CD14-positive monocyte (primary cell): Measurements from ENCODE around the gene SMIM22. TPM values are rescaled to one million over a fixed set of nuclear protein-coding genes. Genes with fewer than 3 reads are reported as not detected.

Experiments used
- DNase-seq, 3 donors: peaks; one replicate each; pipeline ENCODE4 v3.0.0-alpha.2; 2011 to 2022
- H2AFZ ChIP-seq: 2 replicates; pipeline ENCODE4 v1.6.0; 2012; ENCODE audit warnings: mild to moderate bottlenecking, low read depth, low read length, inconsistent platforms; ENCODE audit not compliant: insufficient read depth, poor library complexity, severe bottlenecking
- H3K27ac ChIP-seq, 2 donors: 1 replicate in 1 of 2; 2 replicates in 1 of 2; pipeline ENCODE4 v1.5.1; 2012 to 2013; ENCODE audit warnings: low read length in 2 of 2, control low read depth in 1 of 2, inconsistent platforms in 1 of 2, low read depth in 1 of 2, mild to moderate bottlenecking in 1 of 2
- H3K27me3 ChIP-seq, 2 donors: one replicate each; pipeline versions ENCODE4 v1.6.0 to v1.6.1; 2011 to 2013; ENCODE audit warnings: low read length in 2 of 2; ENCODE audit not compliant: control insufficient read depth in 2 of 2, insufficient read depth in 2 of 2
- H3K36me3 ChIP-seq, 2 donors: replicated peaks in 1 of 2; 1 replicate in 1 of 2; 2 replicates in 1 of 2; pipeline versions ENCODE4 v1.5.1 to v1.6.1; 2012 to 2013; ENCODE audit warnings: low read length in 2 of 2, control low read depth in 1 of 2, inconsistent platforms in 1 of 2, mild to moderate bottlenecking in 1 of 2; ENCODE audit not compliant: insufficient read depth in 2 of 2, control insufficient read depth in 1 of 2
- H3K4me1 ChIP-seq, 2 donors: 1 replicate in 1 of 2; 2 replicates in 1 of 2; pipeline versions ENCODE4 v1.5.1 to v1.6.1; 2012 to 2013; ENCODE audit warnings: low read length in 2 of 2, control low read depth in 1 of 2, inconsistent platforms in 1 of 2, mild to moderate bottlenecking in 1 of 2, moderate library complexity in 1 of 2; ENCODE audit not compliant: insufficient read depth in 2 of 2, control insufficient read depth in 1 of 2
- H3K4me2 ChIP-seq: replicated peaks from 2 replicates; pipeline ENCODE3; 2012; ENCODE audit warnings: low read length, moderate library complexity, mild to moderate bottlenecking; ENCODE audit not compliant: poor library complexity, severe bottlenecking; ENCODE audit errors: extremely low read depth
- H3K4me3 ChIP-seq, 3 experiments: fragments of 200-600 bp in 1 of 3; sonication (generic) in 1 of 3; replicated peaks in 1 of 3; 1 replicate in 2 of 3; 2 replicates in 1 of 3; pipeline ENCODE4 v1.5.1; 2011 to 2013; ENCODE audit warnings: low read length in 3 of 3, mild to moderate bottlenecking in 3 of 3, control low read depth in 2 of 3, low read depth in 2 of 3, inconsistent platforms in 1 of 3, moderate library complexity in 1 of 3
- H3K79me2 ChIP-seq: 2 replicates; pipeline ENCODE4 v1.6.0; 2012; ENCODE audit warnings: mild to moderate bottlenecking, control low read depth, inconsistent platforms, low read length, moderate library complexity; ENCODE audit not compliant: insufficient read depth
- H3K9ac ChIP-seq: 2 replicates; pipeline ENCODE4 v1.6.0; 2017; ENCODE audit warnings: low read length, mild to moderate bottlenecking; ENCODE audit not compliant: insufficient read depth, poor library complexity, severe bottlenecking
- H3K9me3 ChIP-seq, 2 donors: replicated peaks in 1 of 2; 1 replicate in 1 of 2; 2 replicates in 1 of 2; pipeline versions ENCODE4 v1.5.1 to v1.6.1; 2012 to 2013; ENCODE audit warnings: low read length in 2 of 2, control low read depth in 1 of 2; ENCODE audit not compliant: control insufficient read depth in 1 of 2, insufficient read depth in 1 of 2
- H4K20me1 ChIP-seq: 2 replicates; pipeline ENCODE4 v1.6.0; 2012; ENCODE audit warnings: mild to moderate bottlenecking, low read length, control low read depth, moderate library complexity; ENCODE audit not compliant: insufficient read depth
- H3K27ac Mint-ChIP-seq, 7 donors: one replicate each; pipeline ENCODE4 v1.8.0; 2020; ENCODE audit warnings: mild to moderate bottlenecking in 7 of 7, mixed read lengths in 7 of 7, moderate library complexity in 6 of 7, inconsistent platforms in 2 of 7
- H3K27me3 Mint-ChIP-seq, 3 donors: one replicate each; pipeline ENCODE4 v1.8.0; 2021 to 2022; ENCODE audit warnings: low read depth in 3 of 3, mild to moderate bottlenecking in 3 of 3, mixed read lengths in 3 of 3, moderate library complexity in 3 of 3, inconsistent platforms in 1 of 3
- H3K36me3 Mint-ChIP-seq, 2 donors: one replicate each; pipeline ENCODE4 v1.8.0; 2020; ENCODE audit warnings: mixed read lengths in 2 of 2, inconsistent platforms in 1 of 2, mild to moderate bottlenecking in 1 of 2
- H3K4me1 Mint-ChIP-seq: one replicate; pipeline ENCODE4 v1.8.0; 2020; ENCODE audit warnings: mild to moderate bottlenecking, mixed read lengths
- H3K4me3 Mint-ChIP-seq, 2 donors: one replicate each; pipeline ENCODE4 v1.8.0; 2020; ENCODE audit warnings: mild to moderate bottlenecking in 2 of 2, mixed read lengths in 2 of 2, moderate library complexity in 1 of 2
- H3K9me3 Mint-ChIP-seq, 7 donors: one replicate each; pipeline ENCODE4 v1.8.0; 2020 to 2022; ENCODE audit warnings: mixed read lengths in 7 of 7, mild to moderate bottlenecking in 6 of 7, moderate library complexity in 6 of 7, inconsistent platforms in 2 of 7
- CTCF ChIP-seq: fragments of 200-600 bp; IDR thresholded peaks from one replicate; pipeline ENCODE4 v1.8.0; 2022; ENCODE audit warnings: antibody characterized with exemption, mild to moderate bottlenecking
- WGBS: methylation state at CpG from one replicate; pipeline ENCODE4 v1.1.5; 2013; ENCODE audit warnings: missing lambda C conversion rate; ENCODE audit not compliant: insufficient coverage; 5-methylcytosine and 5-hydroxymethylcytosine counted together
- intact Hi-C, 2 donors: fragments of 100-400 bp; cut with micrococcal nuclease; formaldehyde crosslinking; loops; one replicate each; pipeline versions ENCODE4 v1.15.0 to v1.15.1; 2023
- polyA plus RNA-seq, 3 donors: library from polyadenylated mRNA; depleted of rRNA in 1 of 3; unstranded in 2 of 3; stranded (reverse) in 1 of 3; fragments of 300-500 nt in 2 of 3; fragments of >200 nt in 1 of 3; fragmentation: Illumina TruSeq in 2 of 3; gene quantifications; 1 replicate in 2 of 3; 2 replicates in 1 of 3; pipeline ENCODE4 v1.2.3, GENCODE V29; 2012 to 2021

The SMIM22 gene
- polyA plus RNA-seq, 3 donors: not detected

GRCh38 chr16:4831616-4832015, 36.4 kb downstream of the SMIM22 start:
- no peak overlapping the region for H3K27ac Mint-ChIP-seq

GRCh38 chr16:4832698-4833343, 37.7 kb downstream of the SMIM22 start:
- no peak overlapping the region for H2AFZ ChIP-seq
- H3K4me1 ChIP-seq: no peaks in the 10 kb centered on the region
- H3K9ac ChIP-seq: no peak overlapping the region
- Mint-ChIP-seq H3K27ac (peak overlapping the region in 2 of 7 donors; percentile 35 to 57), H3K4me1 (peaks cover 4% of the 10 kb centered on the region), H3K27me3 (peaks cover 0 to 2% (median 0%) of the 10 kb centered on the region in 3 donors), H3K4me3 (no peak overlapping the region), H3K36me3 (peaks cover 75 to 96% of the 10 kb centered on the region in 2 donors), H3K9me3 (peaks cover 0 to 3% (median 0%) of the 10 kb centered on the region in 7 donors)
- H3K27ac ChIP-seq: peak overlapping the region in 1 of 2 donors; percentile 20
- H3K79me2 ChIP-seq: peaks cover 43% of the 10 kb centered on the region
- TF ChIP-seq CTCF: no peak
- H3K36me3 ChIP-seq: peaks cover 85 to 97% of the 10 kb centered on the region in 2 donors
- no peak for DNase-seq
- H4K20me1 ChIP-seq: peaks cover 60% of the 10 kb centered on the region
- 90% methylated on average over 3 of the region's 6 CpGs for WGBS
- intact Hi-C loops: no loop called here
- no peak overlapping the region for H3K4me3 ChIP-seq
- H3K4me2 ChIP-seq: no peak overlapping the region
- no peaks in the 10 kb centered on the region for H3K27me3 ChIP-seq
- no peaks in the 10 kb centered on the region for H3K9me3 ChIP-seq

More at GRCh38 chr16:4831616-4832015, 36.4 kb downstream of the SMIM22 start:
- peaks cover 0 to 3% (median 0%) of the 10 kb centered on the region in 7 donors for H3K9me3 Mint-ChIP-seq
- H3K4me3 Mint-ChIP-seq: no peak overlapping the region
- Histone ChIP-seq H3K4me2 (no peak overlapping the region), H3K27me3 (no peaks in the 10 kb centered on the region), H4K20me1 (peaks cover 60% of the 10 kb centered on the region), H3K9me3 (no peaks in the 10 kb centered on the region), H3K27ac (no peak overlapping the region), H3K9ac (no peak overlapping the region), H2AFZ (no peak overlapping the region), H3K4me1 (no peaks in the 10 kb centered on the region), H3K36me3 (peaks cover 87 to 100% of the 10 kb centered on the region in 2 donors), H3K4me3 (no peak overlapping the region), H3K79me2 (peaks cover 35% of the 10 kb centered on the region)
- peaks cover 4% of the 10 kb centered on the region for H3K4me1 Mint-ChIP-seq
- 97% methylated on average over 8 of the region's 8 CpGs for WGBS
- intact Hi-C loops: no loop called here
- TF ChIP-seq CTCF: no peak
- peaks cover 78 to 99% of the 10 kb centered on the region in 2 donors for H3K36me3 Mint-ChIP-seq
- DNase-seq: no peak
- H3K27me3 Mint-ChIP-seq: peaks cover 0 to 2% (median 0%) of the 10 kb centered on the region in 3 donors
